SU-DHL-6 (cell line): ENCODE data around the gene RBM8A.
A peak's percentile ranks its signal among the peaks of the same experiment; 100 is the strongest.

Experiments
- H2AFZ ChIP-seq: fragments of 200-600 bp; sonication (generic); 2 replicates; pipeline ENCODE4 v1.6.1; 2014; ENCODE audit warnings: low read depth, mild to moderate bottlenecking, moderate library complexity, mixed read lengths, antibody characterized with exemption, low read length; ENCODE audit not compliant: severe bottlenecking
- H3F3A ChIP-seq: fragments of 200-600 bp; shearing (Covaris generic); 2 replicates; pipeline ENCODE4 v1.6.0; 2016; ENCODE audit warnings: antibody characterized with exemption, mild to moderate bottlenecking; ENCODE audit not compliant: insufficient read depth
- H3K27ac ChIP-seq: fragments of 200-600 bp; sonication (generic); 2 replicates; pipeline ENCODE4 v1.5.1; 2016; ENCODE audit warnings: low read depth, mild to moderate bottlenecking, low read length, moderate library complexity, mixed read lengths
- H3K27me3 ChIP-seq: fragments of 200-600 bp; sonication (generic), shearing (Covaris generic); 2 replicates; pipeline ENCODE4 v1.6.0; 2014; ENCODE audit warnings: mild to moderate bottlenecking, low read length
- H3K36me3 ChIP-seq: fragments of 200-600 bp; sonication (generic); 2 replicates; pipeline ENCODE4 v1.6.1; 2014; ENCODE audit warnings: mild to moderate bottlenecking, low read length, mixed read lengths
- H3K4me2 ChIP-seq: fragments of 300-600, 200-600 bp; shearing (Covaris generic), sonication (generic); 2 replicates; pipeline ENCODE4 v1.6.0; 2014; ENCODE audit warnings: low read length, low read depth, mild to moderate bottlenecking; ENCODE audit not compliant: poor library complexity, severe bottlenecking
- H3K4me3 ChIP-seq: fragments of 200-600 bp; sonication (generic); 2 replicates; pipeline ENCODE4 v1.5.1; 2014; ENCODE audit warnings: antibody characterized with exemption, low read length, mild to moderate bottlenecking, mixed read lengths; ENCODE audit not compliant: insufficient read depth, poor library complexity, severe bottlenecking
- H3K79me2 ChIP-seq: fragments of 200-600 bp; sonication (generic); 2 replicates; pipeline ENCODE4 v1.6.1; 2014; ENCODE audit warnings: mild to moderate bottlenecking, low read length, moderate library complexity; ENCODE audit not compliant: insufficient read depth
- H3K9ac ChIP-seq: fragments of 200-600 bp; sonication (generic); 2 replicates; pipeline ENCODE4 v1.7.0; 2014; ENCODE audit warnings: mild to moderate bottlenecking, low read length
- H3K9me2 ChIP-seq: fragments of 200-600 bp; sonication (generic); replicated peaks from 2 replicates; pipeline ENCODE4 v1.6.1; 2014; ENCODE audit warnings: low read length; ENCODE audit not compliant: insufficient read depth
- H3K9me3 ChIP-seq: fragments of 200-600 bp; sonication (generic); 2 replicates; pipeline ENCODE4 v1.6.1; 2014; ENCODE audit warnings: low read length, mixed read lengths; ENCODE audit not compliant: insufficient read depth
- H4K20me1 ChIP-seq: fragments of 200-600 bp; sonication (generic); 2 replicates; pipeline ENCODE4 v1.6.1; 2014; ENCODE audit warnings: low read depth, mild to moderate bottlenecking, antibody characterized with exemption, low read length, moderate library complexity, mixed read lengths
- CTCF ChIP-seq: fragments of 200-600 bp; sonication (generic); IDR thresholded peaks from one replicate; pipeline ENCODE4 v1.5.1; 2017; ENCODE audit warnings: antibody characterized with exemption, mild to moderate bottlenecking, low read length, moderate library complexity; ENCODE audit not compliant: insufficient read depth, poor library complexity, severe bottlenecking
- EZH2phosphoT487 ChIP-seq: fragments of 200-600 bp; sonication (generic), shearing (Covaris generic); conservative IDR thresholded peaks from 2 replicates; pipeline ENCODE4 v1.6.1; 2018; ENCODE audit warnings: mild to moderate bottlenecking, antibody characterized with exemption, low read length, moderate library complexity, mixed read lengths

Gene RBM8A

DNA sequence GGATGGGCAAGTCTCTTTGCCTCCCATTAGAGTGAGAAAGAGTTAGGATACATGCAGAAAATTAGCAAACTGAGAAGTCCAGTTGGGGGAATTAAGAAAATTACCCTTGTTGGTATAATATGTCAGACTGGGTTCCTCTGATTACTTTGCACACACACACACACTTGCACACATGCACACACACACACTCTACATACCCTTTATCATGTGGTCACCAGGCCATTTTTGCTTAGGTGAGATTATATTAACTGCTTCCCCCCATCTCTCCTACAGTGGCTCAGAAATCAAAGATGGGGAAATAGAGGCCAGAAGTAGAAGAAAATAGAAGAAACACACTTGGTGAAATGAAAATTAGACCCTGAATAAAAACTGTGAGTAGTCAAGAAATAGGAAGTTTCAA is 31.4 kb upstream of the RBM8A start:
- H3F3A ChIP-seq: peaks cover 38% of the 10 kb centered on the region; the same call in 1 of the 2 replicates
- no peaks in the 10 kb centered on the region for H3K79me2 ChIP-seq
- H3K27me3 ChIP-seq: no peaks in the 10 kb centered on the region
- no peaks in the 10 kb centered on the region for H3K36me3 ChIP-seq
- TF ChIP-seq EZH2phosphoT487 (no peak), CTCF (no peak)
- no peak overlapping the region for H3K27ac ChIP-seq
- H3K4me2 ChIP-seq: peak overlapping the region; percentile 83
- H3K9ac ChIP-seq: peak overlapping the region; percentile 70; the same call in 1 of the 2 replicates
- H3K9me2 ChIP-seq: no peaks in the 10 kb centered on the region
- no peaks in the 10 kb centered on the region for H3K9me3 ChIP-seq
- H4K20me1 ChIP-seq: no peaks in the 10 kb centered on the region
- peak overlapping the region; percentile 30 for H3K4me3 ChIP-seq
- no peak overlapping the region for H2AFZ ChIP-seq

DNA sequence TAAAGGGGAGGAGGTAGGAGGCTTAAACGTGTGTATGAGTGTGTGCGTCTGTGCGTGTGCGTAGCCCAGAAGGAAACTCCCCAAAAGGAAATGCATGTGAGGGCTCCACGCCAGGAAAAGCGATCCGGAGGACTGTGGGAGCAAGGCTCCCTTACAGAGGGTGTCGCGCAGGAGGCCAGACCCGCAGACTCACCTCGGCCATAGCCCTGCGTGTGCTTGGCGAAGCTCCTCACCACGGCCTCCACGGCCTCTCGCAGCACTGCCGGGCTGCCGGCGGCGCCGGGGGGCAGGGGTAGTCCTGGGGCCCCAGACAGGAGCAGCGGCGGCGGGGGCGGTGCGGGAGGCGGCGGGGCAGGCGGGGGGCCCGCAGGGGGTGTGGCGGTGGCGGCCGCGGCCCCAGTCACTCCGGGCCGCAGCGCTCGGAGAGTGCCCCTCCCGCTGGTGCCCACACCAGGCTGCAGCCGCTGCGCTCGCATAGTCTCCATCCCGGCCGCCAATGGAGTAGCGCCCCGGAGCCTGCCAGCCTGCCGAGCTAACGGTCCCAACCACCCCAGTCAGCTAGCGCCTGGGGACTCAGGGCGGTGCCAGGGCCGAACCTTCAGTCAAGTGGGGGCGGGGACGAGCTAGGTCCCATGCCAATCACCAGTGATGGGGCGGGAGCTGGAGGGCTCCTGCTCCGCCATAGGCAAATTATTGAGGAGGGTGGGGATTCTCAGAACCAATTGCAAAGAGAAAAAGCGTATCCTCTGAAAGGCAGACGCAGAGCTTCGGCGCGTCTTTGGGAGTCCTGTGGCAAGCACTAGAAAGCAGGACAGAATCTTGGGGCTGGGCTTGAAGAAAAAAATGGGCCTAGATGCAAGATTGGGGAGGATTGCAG is 30.4 kb upstream of the RBM8A start, which contains the start of gene LIX1L:
TSS of gene LIX1L (minus strand) at position 575 of the 877 bp plus-strand sequence. CDS start at position 485, 90 bp downstream.
- Histone ChIP-seq H3K9me2 (no peaks in the 10 kb centered on the region), H3K9ac (peak within 1 kb of the TSS; percentile 70), H3K27ac (no peak within 1 kb of the TSS), H3K79me2 (no peaks in the 10 kb centered on the region), H3K4me3 (peak within 1 kb of the TSS; percentile 66), H3F3A (peaks cover 28% of the 10 kb centered on the region; the same call in 1 of the 2 replicates), H3K4me2 (peak within 1 kb of the TSS; percentile 83), H3K27me3 (no peaks in the 10 kb centered on the region), H4K20me1 (no peaks in the 10 kb centered on the region), H3K36me3 (no peaks in the 10 kb centered on the region), H3K9me3 (no peaks in the 10 kb centered on the region), H2AFZ (peak within 1 kb of the TSS; percentile 73)
- TF ChIP-seq CTCF (no peak), EZH2phosphoT487 (no peak)

DNA sequence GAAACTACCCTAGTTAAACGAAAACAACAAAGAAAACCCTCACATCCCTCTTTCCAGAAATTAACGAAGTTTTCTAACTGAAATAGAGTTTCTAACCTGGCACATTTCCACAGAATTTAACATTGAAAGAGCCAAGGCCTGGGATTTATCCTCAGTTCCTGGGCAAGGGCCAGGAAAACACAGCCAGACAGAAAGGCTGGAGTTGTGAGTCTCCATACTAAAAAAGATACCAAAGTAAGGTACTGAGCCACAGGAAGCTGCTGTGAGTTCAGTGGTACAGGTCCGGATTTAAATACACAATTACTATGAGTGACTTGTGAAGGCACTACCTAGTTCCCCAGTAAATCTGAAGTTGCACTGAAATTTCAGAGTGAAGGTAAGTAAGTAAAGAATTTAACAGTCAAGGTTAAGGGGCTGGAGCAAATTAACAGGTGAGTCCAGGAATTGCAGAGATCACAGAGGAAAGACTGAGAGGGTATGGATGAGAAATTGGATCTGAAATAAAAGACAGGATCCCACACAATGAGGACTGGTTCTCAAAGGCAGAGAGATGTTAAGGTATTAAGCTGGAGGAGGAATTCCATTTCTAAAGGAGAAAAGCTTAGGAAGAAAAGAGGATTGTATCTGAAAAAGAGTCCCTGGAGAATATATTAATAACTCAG is 29.6 kb upstream of the RBM8A start:
- Histone ChIP-seq H3K36me3 (no peaks in the 10 kb centered on the region), H3K9me2 (no peaks in the 10 kb centered on the region), H3K79me2 (no peaks in the 10 kb centered on the region), H3K4me2 (peak overlapping the region; percentile 83), H4K20me1 (no peaks in the 10 kb centered on the region), H3K9ac (peak overlapping the region; percentile 70), H3K27me3 (no peaks in the 10 kb centered on the region), H3K4me3 (peak overlapping the region; percentile 66), H3K9me3 (no peaks in the 10 kb centered on the region), H3K27ac (no peak overlapping the region), H3F3A (peaks cover 27% of the 10 kb centered on the region; the same call in 1 of the 2 replicates), H2AFZ (peak overlapping the region; percentile 73)
- TF ChIP-seq CTCF (no peak), EZH2phosphoT487 (no peak)
